IPS-18a (cell line): ENCODE results near the gene NTRK2.

ENCODE experiments used
- H3K27ac ChIP-seq: one replicate; pipeline ENCODE4 v1.5.1; 2013; ENCODE audit warnings: low read length
- H3K27me3 ChIP-seq: one replicate; pipeline ENCODE4 v1.6.1; 2013; ENCODE audit warnings: mild to moderate bottlenecking, low read length; ENCODE audit not compliant: control insufficient read depth, insufficient read depth
- H3K36me3 ChIP-seq: one replicate; pipeline ENCODE4 v1.6.1; 2013; ENCODE audit warnings: low read depth, low read length; ENCODE audit not compliant: control insufficient read depth
- H3K4me1 ChIP-seq: one replicate; pipeline ENCODE4 v1.6.1; 2013; ENCODE audit warnings: low read depth, low read length; ENCODE audit not compliant: control insufficient read depth
- H3K4me3 ChIP-seq: one replicate; pipeline ENCODE4 v1.5.1; 2013; ENCODE audit warnings: low read length
- H3K9ac ChIP-seq: one replicate; pipeline ENCODE4 v1.6.1; 2013; ENCODE audit warnings: mild to moderate bottlenecking, low read length, moderate library complexity
- H3K9me3 ChIP-seq: one replicate; pipeline ENCODE4 v1.6.1; 2013; ENCODE audit warnings: low read depth, low read length; ENCODE audit not compliant: control insufficient read depth

Gene NTRK2

DNA sequence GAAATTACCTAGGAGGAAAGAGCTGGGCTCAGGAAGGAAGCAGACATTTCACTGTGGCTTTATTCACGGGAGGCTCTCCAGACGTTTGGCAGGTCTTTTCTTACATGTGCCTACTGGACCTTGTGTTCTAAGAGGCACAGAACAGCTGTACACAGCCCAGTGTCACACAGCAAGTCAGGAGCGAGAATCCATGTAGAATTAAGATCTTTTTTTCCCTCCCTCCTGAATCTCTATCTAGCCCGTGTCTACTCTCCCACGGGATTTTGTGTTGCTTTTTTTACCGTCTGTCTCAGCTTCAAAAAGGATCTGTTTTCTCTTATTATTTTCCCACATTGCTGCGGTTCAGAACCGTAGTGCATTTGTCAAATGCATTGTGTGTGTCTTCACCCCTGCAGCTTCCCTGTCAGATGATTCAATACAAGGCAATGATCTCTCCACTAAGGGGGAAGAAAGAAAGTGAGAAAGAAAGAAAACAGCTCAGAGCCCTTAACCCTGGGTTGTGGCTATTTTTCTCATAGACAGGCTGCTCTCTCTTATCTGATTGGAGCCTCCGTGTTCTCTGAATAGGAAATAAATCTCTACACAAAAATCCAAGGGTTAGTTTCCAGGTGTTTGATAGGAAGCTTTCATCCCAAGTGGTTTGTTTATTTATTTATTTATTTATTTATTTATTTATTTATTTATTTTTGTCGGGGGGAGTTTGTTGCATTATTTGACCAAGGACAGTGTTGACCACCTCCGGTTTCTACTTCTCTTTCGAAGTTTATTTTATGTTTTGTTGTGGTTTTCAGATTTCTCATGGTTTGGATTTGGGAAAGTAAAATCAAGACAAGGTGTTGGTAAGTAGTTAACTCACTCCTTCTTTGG is 191.0 kb downstream of the NTRK2 start:
- Histone ChIP-seq H3K27ac (no peak overlapping the region), H3K4me1 (peaks cover 46% of the 10 kb centered on the region), H3K9me3 (no peaks in the 10 kb centered on the region), H3K9ac (no peak overlapping the region), H3K27me3 (no peaks in the 10 kb centered on the region), H3K36me3 (no peaks in the 10 kb centered on the region), H3K4me3 (no peak overlapping the region)

DNA sequence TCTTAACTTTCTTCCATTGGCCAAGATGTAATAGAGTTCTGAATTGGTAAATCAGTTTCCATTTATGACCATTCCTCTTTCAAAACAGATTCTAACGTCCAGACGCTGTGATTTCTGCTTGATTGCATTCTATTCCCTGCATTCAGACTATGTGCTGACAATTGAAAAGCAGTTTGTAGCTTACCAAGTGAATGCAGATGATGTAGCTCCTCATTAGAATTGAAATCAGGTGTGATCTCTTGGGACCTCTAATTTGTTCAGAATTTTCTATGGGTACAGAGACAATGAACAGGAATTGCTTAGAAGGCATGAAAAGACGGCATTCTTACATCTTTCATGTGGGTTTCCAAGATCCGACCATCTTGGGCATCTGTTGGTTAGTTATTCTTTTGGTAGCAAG is 191.9 kb downstream of the NTRK2 start:
- H3K9ac ChIP-seq: no peak overlapping the region

DNA sequence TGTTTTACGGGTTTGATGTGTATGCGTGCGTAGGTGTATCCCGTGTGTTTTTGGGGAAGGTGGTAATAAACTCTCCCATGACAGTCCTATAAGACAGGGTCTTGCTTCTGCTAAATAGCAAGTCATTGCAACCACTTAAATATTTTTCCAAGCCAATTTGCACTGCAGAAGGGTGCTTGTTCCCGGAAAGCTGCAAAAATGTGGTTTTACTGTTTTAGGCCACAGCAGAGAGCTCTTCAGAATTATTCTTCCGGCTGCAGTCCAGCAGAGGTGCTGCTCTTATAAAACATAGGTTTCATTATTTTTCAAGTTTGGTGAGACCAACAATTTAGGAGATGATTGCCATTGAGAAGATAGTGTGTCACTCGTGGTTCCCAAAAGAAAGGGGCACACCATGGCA is 192.8 kb downstream of the NTRK2 start:
- no peaks in the 10 kb centered on the region for H3K27me3 ChIP-seq
- H3K4me1 ChIP-seq: peaks cover 38% of the 10 kb centered on the region
- no peaks in the 10 kb centered on the region for H3K36me3 ChIP-seq
- no peak overlapping the region for H3K4me3 ChIP-seq
- no peak overlapping the region for H3K9ac ChIP-seq
- H3K27ac ChIP-seq: no peak overlapping the region
- H3K9me3 ChIP-seq: no peaks in the 10 kb centered on the region

More for the DNA sequence above, 191.9 kb downstream of the NTRK2 start:
- Histone ChIP-seq H3K27ac (no peak overlapping the region), H3K9me3 (no peaks in the 10 kb centered on the region), H3K27me3 (no peaks in the 10 kb centered on the region), H3K4me1 (peaks cover 45% of the 10 kb centered on the region), H3K36me3 (no peaks in the 10 kb centered on the region), H3K4me3 (no peak overlapping the region)

DNA sequence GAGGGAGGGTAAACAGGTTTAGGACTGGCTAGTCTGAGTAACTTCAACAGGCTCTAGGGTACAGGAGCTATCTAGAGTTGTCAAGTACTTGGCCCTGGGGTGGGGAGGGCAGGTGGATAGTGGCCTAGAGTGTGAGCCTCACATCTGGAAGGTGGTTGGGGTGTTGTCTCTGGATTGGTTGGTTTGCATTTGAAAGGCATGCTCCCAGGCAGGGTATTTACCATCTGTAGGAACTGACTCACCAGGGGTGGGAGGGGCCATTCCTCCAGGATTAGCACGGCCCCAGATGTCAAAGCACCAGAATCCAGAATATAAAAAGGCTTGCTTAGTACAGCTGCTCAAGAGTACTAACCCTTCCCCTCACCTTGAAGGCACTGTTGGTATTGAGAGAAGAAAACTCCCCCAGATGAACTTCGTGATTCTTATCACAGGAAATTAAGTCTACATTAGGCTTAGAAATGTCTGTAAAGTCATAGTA is 193.3 kb downstream of the NTRK2 start:
- H3K9ac ChIP-seq: no peak overlapping the region
- H3K4me1 ChIP-seq: peaks cover 41% of the 10 kb centered on the region
- no peak overlapping the region for H3K4me3 ChIP-seq
- H3K36me3 ChIP-seq: no peaks in the 10 kb centered on the region
- H3K27me3 ChIP-seq: no peaks in the 10 kb centered on the region
- H3K9me3 ChIP-seq: no peaks in the 10 kb centered on the region
- no peak overlapping the region for H3K27ac ChIP-seq

DNA sequence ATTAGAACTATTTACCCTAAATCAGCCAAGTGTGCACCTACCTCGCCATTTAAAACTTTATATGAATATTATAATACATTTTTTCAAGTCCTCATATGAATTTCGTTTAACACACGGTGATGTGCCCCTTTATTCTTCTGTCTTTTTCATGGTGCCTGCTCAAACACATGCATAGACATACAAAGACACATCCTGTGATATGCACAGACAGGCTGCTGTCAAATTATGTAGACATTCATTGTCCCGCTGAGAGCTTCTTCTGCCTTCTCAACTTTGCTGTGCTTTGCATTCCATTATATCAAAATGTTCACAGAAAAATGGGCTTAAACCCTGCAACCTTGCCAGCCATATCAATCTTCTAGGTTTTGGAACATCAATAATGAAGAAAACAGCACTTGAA is 193.8 kb downstream of the NTRK2 start:
- Histone ChIP-seq H3K36me3 (no peaks in the 10 kb centered on the region), H3K27ac (no peak overlapping the region), H3K4me3 (no peak overlapping the region), H3K9ac (no peak overlapping the region), H3K9me3 (no peaks in the 10 kb centered on the region), H3K27me3 (no peaks in the 10 kb centered on the region), H3K4me1 (peaks cover 41% of the 10 kb centered on the region)

DNA sequence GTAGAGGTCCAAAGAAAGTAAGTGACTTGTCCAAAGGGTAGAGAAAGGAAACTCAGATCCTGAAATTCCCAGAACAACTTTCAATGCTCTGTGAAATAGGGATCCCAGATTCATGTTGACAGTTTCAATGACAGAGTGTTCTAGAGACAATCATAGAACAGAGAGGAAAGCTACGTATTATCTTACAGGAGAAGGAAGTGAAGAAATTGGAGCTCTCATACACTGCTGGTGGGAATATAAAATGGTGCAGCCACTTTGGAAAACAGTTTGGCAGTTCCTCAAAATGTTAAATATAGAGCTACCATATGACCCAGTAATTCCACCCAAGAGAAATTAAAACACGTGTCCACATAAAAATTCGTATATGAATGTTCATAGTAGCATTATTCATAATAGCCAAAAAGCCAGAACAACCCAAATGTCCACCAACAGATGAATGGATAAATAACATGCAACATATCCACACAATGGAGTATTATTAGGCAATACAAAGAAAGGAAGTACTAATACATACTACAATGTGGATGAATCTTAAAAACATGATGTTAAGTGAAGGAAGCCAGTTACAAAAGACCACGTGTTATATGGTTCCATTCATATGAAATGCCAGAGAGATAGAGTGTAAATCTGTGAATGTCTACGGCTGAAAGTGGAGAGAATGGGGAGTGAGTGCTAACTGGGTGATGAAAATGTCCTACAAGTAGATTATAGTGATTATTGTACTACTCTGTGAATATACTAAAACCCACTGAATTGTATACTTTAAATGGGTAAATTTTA is 197.1 kb downstream of the NTRK2 start:
- Histone ChIP-seq H3K36me3 (no peaks in the 10 kb centered on the region), H3K9me3 (no peaks in the 10 kb centered on the region), H3K4me1 (peaks cover 30% of the 10 kb centered on the region), H3K27me3 (no peaks in the 10 kb centered on the region), H3K27ac (no peak overlapping the region), H3K9ac (no peak overlapping the region), H3K4me3 (no peak overlapping the region)

DNA sequence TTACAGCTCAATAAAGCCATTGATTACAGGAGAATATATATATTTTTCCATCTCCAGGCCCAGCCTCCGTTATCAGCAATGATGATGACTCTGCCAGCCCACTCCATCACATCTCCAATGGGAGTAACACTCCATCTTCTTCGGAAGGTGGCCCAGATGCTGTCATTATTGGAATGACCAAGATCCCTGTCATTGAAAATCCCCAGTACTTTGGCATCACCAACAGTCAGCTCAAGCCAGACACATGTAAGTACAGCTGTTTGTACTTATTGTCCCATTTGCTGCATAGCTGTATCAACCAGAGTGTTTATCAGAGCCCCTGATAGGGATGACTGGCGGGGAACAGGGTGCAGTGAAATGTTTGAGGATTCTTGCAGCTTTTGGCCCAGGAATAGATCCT is 197.7 kb downstream of the NTRK2 start:
- Histone ChIP-seq H3K4me1 (peaks cover 26% of the 10 kb centered on the region), H3K36me3 (no peaks in the 10 kb centered on the region), H3K27ac (no peak overlapping the region), H3K9ac (no peak overlapping the region), H3K27me3 (no peaks in the 10 kb centered on the region), H3K4me3 (no peak overlapping the region), H3K9me3 (no peaks in the 10 kb centered on the region)

DNA sequence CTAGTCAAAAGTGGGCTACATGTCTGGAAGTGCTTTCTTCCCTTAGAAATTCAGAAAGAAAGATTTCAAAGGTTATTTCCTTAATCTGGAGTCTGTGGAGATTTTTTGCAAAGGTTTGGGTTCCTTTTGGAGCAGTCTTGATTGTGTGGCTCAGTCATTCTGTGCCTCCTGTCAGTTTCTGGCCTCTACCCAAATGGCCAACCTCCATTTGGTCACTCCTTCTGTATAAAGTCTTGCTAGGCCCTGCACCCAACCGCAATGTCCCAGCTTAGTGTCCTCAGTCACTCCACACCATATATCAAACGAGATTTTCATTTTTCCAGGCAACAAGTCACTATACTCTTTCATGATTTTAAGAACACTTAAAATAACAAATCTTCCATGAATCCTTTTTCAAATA is 199.6 kb downstream of the NTRK2 start:
- Histone ChIP-seq H3K4me3 (no peak overlapping the region), H3K36me3 (no peaks in the 10 kb centered on the region), H3K4me1 (peaks cover 9% of the 10 kb centered on the region), H3K27me3 (no peaks in the 10 kb centered on the region), H3K27ac (no peak overlapping the region), H3K9ac (no peak overlapping the region), H3K9me3 (no peaks in the 10 kb centered on the region)

DNA sequence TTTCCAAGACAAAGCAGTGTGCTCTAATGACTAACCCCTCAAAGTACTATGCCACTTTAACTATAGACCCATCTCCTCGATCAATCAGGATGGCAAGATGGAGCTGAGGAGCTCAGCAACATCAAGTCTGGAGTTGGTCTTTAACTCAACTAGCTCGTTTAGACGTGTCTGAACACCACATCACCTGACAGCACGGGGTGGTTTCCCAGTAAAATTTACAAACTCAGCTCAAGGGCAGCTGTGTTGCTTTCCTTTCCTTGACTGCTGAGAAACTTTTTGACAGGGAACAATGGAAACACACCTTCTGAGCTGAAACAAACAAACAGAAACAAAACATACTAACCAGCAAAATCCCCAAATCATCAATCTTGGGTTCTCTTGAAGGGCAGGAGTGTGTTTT is 202.5 kb downstream of the NTRK2 start:
- no peak overlapping the region for H3K27ac ChIP-seq
- no peaks in the 10 kb centered on the region for H3K36me3 ChIP-seq
- H3K27me3 ChIP-seq: no peaks in the 10 kb centered on the region
- H3K4me1 ChIP-seq: peaks cover 13% of the 10 kb centered on the region
- no peaks in the 10 kb centered on the region for H3K9me3 ChIP-seq
- H3K9ac ChIP-seq: no peak overlapping the region
- no peak overlapping the region for H3K4me3 ChIP-seq

DNA sequence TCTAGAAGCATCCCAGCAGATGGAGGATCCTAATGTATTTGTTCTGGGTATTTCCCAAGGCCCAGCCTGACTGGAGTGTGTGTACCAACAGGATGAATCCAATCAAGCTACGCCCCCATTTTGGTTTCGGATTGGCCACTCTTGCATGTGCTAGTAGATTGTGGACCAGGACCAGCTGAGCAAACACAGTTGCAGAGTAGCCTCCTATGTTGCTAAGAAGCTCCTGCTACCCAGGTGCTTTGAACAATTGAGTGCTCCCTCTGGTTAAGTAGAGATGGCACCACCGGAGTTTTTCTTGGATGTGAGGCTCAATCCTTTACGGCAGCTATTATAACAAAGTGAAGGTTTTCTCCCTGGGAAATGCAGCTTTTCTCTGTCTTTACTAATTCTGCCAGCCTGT is 204.5 kb downstream of the NTRK2 start:
- Histone ChIP-seq H3K4me3 (no peak overlapping the region), H3K4me1 (peaks cover 4% of the 10 kb centered on the region), H3K27me3 (no peaks in the 10 kb centered on the region), H3K36me3 (no peaks in the 10 kb centered on the region), H3K27ac (no peak overlapping the region), H3K9me3 (no peaks in the 10 kb centered on the region), H3K9ac (no peak overlapping the region)

DNA sequence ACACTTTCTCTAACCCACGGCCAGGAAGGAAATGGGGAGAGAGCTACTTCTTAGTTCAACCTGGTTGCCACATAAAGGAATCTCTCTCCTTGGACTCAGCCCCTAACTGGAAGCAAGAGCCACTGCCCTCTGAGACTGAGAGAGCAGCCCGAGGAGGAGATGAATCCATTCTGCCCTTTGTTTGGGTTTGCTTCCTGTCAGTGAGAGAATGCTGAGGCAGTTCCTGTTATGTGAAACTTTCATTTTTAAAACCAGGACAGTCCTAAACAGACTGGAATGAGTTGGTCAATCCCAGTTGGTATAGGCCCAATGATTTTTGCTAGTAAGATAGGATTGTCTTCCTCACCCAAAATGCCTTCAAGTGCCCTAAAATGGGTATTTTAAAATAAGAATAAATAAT is 205.1 kb downstream of the NTRK2 start:
- Histone ChIP-seq H3K9me3 (no peaks in the 10 kb centered on the region), H3K9ac (no peak overlapping the region), H3K27ac (no peak overlapping the region), H3K27me3 (no peaks in the 10 kb centered on the region), H3K4me1 (peaks cover 4% of the 10 kb centered on the region), H3K4me3 (no peak overlapping the region), H3K36me3 (no peaks in the 10 kb centered on the region)
